AG10803 (cell line): ENCODE data around the gene ZNF182.

ENCODE experiments used
- DNase-seq: peaks from one replicate; pipeline ENCODE4 v3.0.0; 2010; ENCODE audit warnings: low read depth
- H3K4me3 ChIP-seq: 2 replicates; pipeline ENCODE4 v1.5.1; 2011; ENCODE audit warnings: mild to moderate bottlenecking, low read length, control low read depth
- TF ChIP-seq, protein P1 (sequence below): conservative IDR thresholded peaks from 2 replicates; pipeline ENCODE4 v1.5.1; 2011; ENCODE audit warnings: mild to moderate bottlenecking, low read length, control low read depth, inconsistent platforms

Gene ZNF182

DNA sequence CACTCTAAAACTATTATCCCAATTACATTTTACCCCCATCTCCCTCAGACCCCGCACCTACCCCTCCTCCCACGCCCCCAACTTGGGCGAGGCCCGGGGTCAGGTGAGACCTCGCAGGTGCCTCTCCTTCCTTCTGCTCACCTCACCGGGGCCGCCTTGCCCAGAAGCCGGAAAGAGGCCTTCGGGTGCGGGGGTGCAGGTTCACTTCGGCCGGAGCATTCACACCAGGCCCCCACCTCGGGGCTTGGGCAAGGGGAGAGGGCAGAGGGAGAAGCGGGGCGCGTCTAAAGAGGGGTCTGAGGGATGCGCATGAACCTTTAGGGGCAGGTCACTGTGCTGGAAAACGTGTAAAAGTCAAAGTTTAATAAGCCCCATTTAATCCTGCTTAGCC is 427 bp downstream of the ZNF182 start:
- TF ChIP-seq, protein P1, sequence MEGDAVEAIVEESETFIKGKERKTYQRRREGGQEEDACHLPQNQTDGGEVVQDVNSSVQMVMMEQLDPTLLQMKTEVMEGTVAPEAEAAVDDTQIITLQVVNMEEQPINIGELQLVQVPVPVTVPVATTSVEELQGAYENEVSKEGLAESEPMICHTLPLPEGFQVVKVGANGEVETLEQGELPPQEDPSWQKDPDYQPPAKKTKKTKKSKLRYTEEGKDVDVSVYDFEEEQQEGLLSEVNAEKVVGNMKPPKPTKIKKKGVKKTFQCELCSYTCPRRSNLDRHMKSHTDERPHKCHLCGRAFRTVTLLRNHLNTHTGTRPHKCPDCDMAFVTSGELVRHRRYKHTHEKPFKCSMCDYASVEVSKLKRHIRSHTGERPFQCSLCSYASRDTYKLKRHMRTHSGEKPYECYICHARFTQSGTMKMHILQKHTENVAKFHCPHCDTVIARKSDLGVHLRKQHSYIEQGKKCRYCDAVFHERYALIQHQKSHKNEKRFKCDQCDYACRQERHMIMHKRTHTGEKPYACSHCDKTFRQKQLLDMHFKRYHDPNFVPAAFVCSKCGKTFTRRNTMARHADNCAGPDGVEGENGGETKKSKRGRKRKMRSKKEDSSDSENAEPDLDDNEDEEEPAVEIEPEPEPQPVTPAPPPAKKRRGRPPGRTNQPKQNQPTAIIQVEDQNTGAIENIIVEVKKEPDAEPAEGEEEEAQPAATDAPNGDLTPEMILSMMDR: no peak
- DNase-seq: no peak
- peak overlapping the region; percentile 77 for H3K4me3 ChIP-seq

DNA sequence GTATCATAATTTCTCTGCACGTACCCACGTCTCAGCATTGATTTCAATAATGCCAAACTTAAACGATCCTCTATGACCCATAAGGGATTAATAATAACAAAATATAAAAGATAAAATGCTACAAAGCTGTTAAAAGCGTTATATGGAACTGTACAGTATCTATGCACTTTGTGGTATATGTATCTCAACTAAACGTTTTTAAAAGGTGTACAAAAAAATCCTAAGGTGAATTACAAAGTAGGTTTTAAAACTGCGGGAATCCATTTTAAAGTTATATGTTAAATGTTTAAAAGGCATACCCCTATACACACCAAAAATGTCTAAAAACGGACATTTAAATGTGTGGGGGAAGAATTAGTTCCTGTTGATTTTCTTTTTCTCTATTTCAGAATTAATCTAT is 860 bp downstream of the ZNF182 start:
- DNase-seq: no peak
- TF ChIP-seq, protein P1: no peak
- peak overlapping the region; percentile 77 for H3K4me3 ChIP-seq

GRCh38 chrX:48002319-48002718 is 1.5 kb downstream of the ZNF182 start:
- H3K4me3 ChIP-seq: no peak overlapping the region
- no peak for DNase-seq
- TF ChIP-seq, protein P1: no peak

- TF ChIP-seq, protein P1: no peak
- no peak overlapping the region for H3K4me3 ChIP-seq
Observed at GRCh38 chrX:48001260-48001659, 2.5 kb downstream of the ZNF182 start.

DNA sequence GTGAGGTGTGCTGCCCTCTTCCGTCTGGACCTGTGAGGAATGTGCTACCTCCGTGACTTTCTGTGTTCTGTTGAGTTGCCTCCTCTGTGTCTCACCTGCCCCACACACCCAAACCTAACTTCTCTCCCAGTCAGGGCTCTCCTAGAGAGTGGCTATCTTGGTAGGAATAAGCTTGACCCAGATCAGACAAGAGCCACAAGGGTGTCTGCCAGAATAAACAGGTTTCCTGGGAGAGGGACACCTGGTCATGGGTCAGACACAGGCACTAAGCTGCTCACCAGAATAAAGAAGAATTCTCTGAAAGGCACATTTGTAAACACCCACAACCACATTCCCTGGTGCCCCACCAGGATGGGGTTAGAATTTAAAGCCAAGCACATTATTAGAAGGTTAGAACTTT is 11.1 kb downstream of the ZNF182 start:
- DNase-seq: no peak
- TF ChIP-seq, protein P1: no peak
- no peak overlapping the region for H3K4me3 ChIP-seq

More at GRCh38 chrX:48001260-48001659, 2.5 kb downstream of the ZNF182 start:
- peak; percentile 8 for DNase-seq

DNA sequence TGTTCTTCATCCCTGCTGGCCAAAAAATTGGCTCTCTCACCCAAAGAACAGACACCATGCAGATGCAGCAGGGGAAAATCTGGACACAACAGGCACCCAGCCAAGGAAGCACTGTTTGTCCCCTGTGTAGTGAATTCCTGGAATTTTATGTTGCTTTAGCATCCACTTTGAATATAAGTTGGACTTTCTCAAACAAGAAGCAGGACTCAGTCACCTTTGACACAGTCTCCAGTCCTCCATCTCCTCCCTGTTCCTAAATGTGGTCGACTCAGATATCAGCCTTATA is 11.8 kb downstream of the ZNF182 start:
- TF ChIP-seq, protein P1: no peak
- DNase-seq: peak; percentile 35
- H3K4me3 ChIP-seq: no peak overlapping the region

- TF ChIP-seq, protein P1: no peak
- no peak overlapping the region for H3K4me3 ChIP-seq
- peak; percentile 66 for DNase-seq
Observed at GRCh38 chrX:47991263-47992094, 12.3 kb downstream of the ZNF182 start.
